ENCODE data around the gene TRIP6. TPM values are rescaled to one million over a fixed set of nuclear protein-coding genes. Genes with fewer than 3 reads are reported as not detected.
"Not testable (repeated sequence)": the region's sequence is repeated elsewhere in the genome, so short reads cannot be mapped to it uniquely, and the experiment has no call there.

TRIP6 gene
- polyA plus RNA-seq, 1 experiment: 65.9 TPM

GRCh38 chr7:100899432-100899831 is 32.2 kb downstream of the TRIP6 start:
- peaks cover 38% of the 10 kb centered on the region for H3K27me3 ChIP-seq (ENCODE audit: control insufficient read depth, insufficient read depth, low read length)
- ChIA-PET POLR2A (no interaction called here), CTCF (interaction anchor here (0.5 to 5.0 kb wide), 5 partner anchors 159 to 187 kb away, joined by 3 to 27 read pairs (median 4); no protein-coding TSS in a partner anchor)
- no peak overlapping the region for H3K4me3 ChIP-seq (ENCODE audit: low read depth, low read length)
- H3K27ac ChIP-seq (ENCODE audit: low read depth, low read length): no peak overlapping the region
- no peak for TF ChIP-seq CTCF (IDR thresholded peaks at IDR 0.05; ENCODE audit: low read depth, low read length)
- DNase-seq (ENCODE audit: low read depth, low spot score): no peak
- no peaks in the 10 kb centered on the region for H3K9me3 ChIP-seq (ENCODE audit: control insufficient read depth, insufficient read depth, low read length)

GRCh38 chr7:100900978-100901377 is 33.8 kb downstream of the TRIP6 start:
- no peak for TF ChIP-seq CTCF (IDR thresholded peaks at IDR 0.05; ENCODE audit: low read depth, low read length)
- DNase-seq (ENCODE audit: low read depth, low spot score): no peak
- H3K4me3 ChIP-seq (ENCODE audit: low read depth, low read length): no peak overlapping the region
- H3K9me3 ChIP-seq (ENCODE audit: control insufficient read depth, insufficient read depth, low read length): no peaks in the 10 kb centered on the region
- CTCF ChIA-PET: interaction anchor here (5.0 kb wide), 1 partner anchor 158 kb away, joined by 27 read pairs; no protein-coding TSS in a partner anchor
- H3K27ac ChIP-seq (ENCODE audit: low read depth, low read length): no peak overlapping the region
- POLR2A ChIA-PET: interaction anchor here (0.7 kb wide), 1 partner anchor 636 kb away, joined by 3 read pairs; no protein-coding TSS in a partner anchor
- H3K27me3 ChIP-seq (ENCODE audit: control insufficient read depth, insufficient read depth, low read length): peaks cover 30% of the 10 kb centered on the region

- Histone ChIP-seq H3K27ac (ENCODE audit: low read depth, low read length) (no peak overlapping the region), H3K9me3 (ENCODE audit: control insufficient read depth, insufficient read depth, low read length) (no peaks in the 10 kb centered on the region; the same call in 1 of the 2 replicates), H3K4me3 (ENCODE audit: low read depth, low read length) (no peak overlapping the region), H3K27me3 (ENCODE audit: control insufficient read depth, insufficient read depth, low read length) (peaks cover 22% of the 10 kb centered on the region)
- DNase-seq (ENCODE audit: low read depth, low spot score): no peak
- ChIA-PET CTCF (interaction anchor here (5.0 kb wide), 1 partner anchor 157 kb away, joined by 27 read pairs; no protein-coding TSS in a partner anchor), POLR2A (no interaction called here)
- TF ChIP-seq CTCF (IDR thresholded peaks at IDR 0.05; ENCODE audit: low read depth, low read length): no peak
Observed at GRCh38 chr7:100901921-100902332, 34.7 kb downstream of the TRIP6 start.

- H3K27ac ChIP-seq (ENCODE audit: low read depth, low read length): no peak overlapping the region
- no peak for TF ChIP-seq CTCF (IDR thresholded peaks at IDR 0.05; ENCODE audit: low read depth, low read length)
- no peaks in the 10 kb centered on the region; the same call in 1 of the 2 replicates for H3K9me3 ChIP-seq (ENCODE audit: control insufficient read depth, insufficient read depth, low read length)
- CTCF ChIA-PET: interaction anchor here (5.0 kb wide), 1 partner anchor 156 kb away, joined by 27 read pairs; no protein-coding TSS in a partner anchor
- no peak for DNase-seq (ENCODE audit: low read depth, low spot score)
- POLR2A ChIA-PET: no interaction called here
- H3K27me3 ChIP-seq (ENCODE audit: control insufficient read depth, insufficient read depth, low read length): peaks cover 17% of the 10 kb centered on the region
- no peak overlapping the region for H3K4me3 ChIP-seq (ENCODE audit: low read depth, low read length)
Observed at GRCh38 chr7:100902638-100903037, 35.5 kb downstream of the TRIP6 start.

- TF ChIP-seq CTCF (IDR thresholded peaks at IDR 0.05; ENCODE audit: low read depth, low read length): no peak
- Histone ChIP-seq H3K4me3 (ENCODE audit: low read depth, low read length) (no peak overlapping the region), H3K27ac (ENCODE audit: low read depth, low read length) (no peak overlapping the region), H3K27me3 (ENCODE audit: control insufficient read depth, insufficient read depth, low read length) (no peaks in the 10 kb centered on the region), H3K9me3 (ENCODE audit: control insufficient read depth, insufficient read depth, low read length) (no peaks in the 10 kb centered on the region; the same call in 1 of the 2 replicates)
- ChIA-PET POLR2A (no interaction called here), CTCF (interaction anchor here (0.5 to 0.6 kb wide), 2 partner anchors 383 to 770 kb away, joined by 3 to 8 read pairs; no protein-coding TSS in a partner anchor)
- DNase-seq (ENCODE audit: low read depth, low spot score): no peak
Observed at GRCh38 chr7:100908512-100908911, 41.3 kb downstream of the TRIP6 start.

- H3K27me3 ChIP-seq (ENCODE audit: control insufficient read depth, insufficient read depth, low read length); H3K9me3 ChIP-seq (ENCODE audit: control insufficient read depth, insufficient read depth, low read length); DNase-seq (ENCODE audit: low read depth, low spot score); H3K4me3 ChIP-seq (ENCODE audit: low read depth, low read length); POLR2A ChIA-PET; H3K27ac ChIP-seq (ENCODE audit: low read depth, low read length): not testable (repeated sequence)
- CTCF ChIA-PET: interaction anchor here (0.7 kb wide), 1 partner anchor 202 kb away, joined by 6 read pairs; no protein-coding TSS in a partner anchor
Observed at GRCh38 chr7:100910443-100910842, 43.3 kb downstream of the TRIP6 start.
